H9 (cell line): ENCODE results near the gene C14orf132. TPM values are rescaled to one million over a fixed set of nuclear protein-coding genes. Genes with fewer than 3 reads are reported as not detected.

Experiments used
- DNase-seq: peaks from one replicate; pipeline ENCODE4 v3.0.0-alpha.2; 2017
- H2AFZ ChIP-seq: one replicate; pipeline ENCODE4 v1.6.1; 2013; ENCODE audit warnings: mild to moderate bottlenecking, low read length, control low read depth, moderate library complexity
- H2AK5ac ChIP-seq: 2 replicates; pipeline ENCODE4 v1.6.1; 2013; ENCODE audit warnings: low read length, control low read depth, mixed read lengths; ENCODE audit not compliant: insufficient read length
- H2BK120ac ChIP-seq: one replicate; pipeline ENCODE4 v1.6.1; 2013; ENCODE audit warnings: low read depth, mild to moderate bottlenecking, low read length, control low read depth, inconsistent platforms; ENCODE audit not compliant: poor library complexity, severe bottlenecking
- H2BK12ac ChIP-seq: 2 replicates; pipeline ENCODE4 v1.6.1; 2013; ENCODE audit warnings: low read length, control low read depth, mixed read lengths, low read depth; ENCODE audit not compliant: insufficient read length
- H2BK15ac ChIP-seq: 2 replicates; pipeline ENCODE4 v1.6.1; 2013; ENCODE audit warnings: low read depth, low read length, control low read depth
- H2BK20ac ChIP-seq: one replicate; pipeline ENCODE4 v1.6.1; 2013; ENCODE audit warnings: low read depth, mild to moderate bottlenecking, low read length, control low read depth, inconsistent platforms; ENCODE audit not compliant: poor library complexity, severe bottlenecking
- H2BK5ac ChIP-seq: 2 replicates; pipeline ENCODE4 v1.6.1; 2013; ENCODE audit warnings: low read length, control low read depth, mixed read lengths; ENCODE audit not compliant: insufficient read length
- H3K14ac ChIP-seq: 2 replicates; pipeline ENCODE4 v1.6.1; 2013; ENCODE audit warnings: low read length, control low read depth; ENCODE audit not compliant: insufficient read depth
- H3K18ac ChIP-seq: 2 replicates; pipeline ENCODE4 v1.6.1; 2013; ENCODE audit warnings: low read depth, mild to moderate bottlenecking, mixed read lengths, low read length, control low read depth; ENCODE audit not compliant: insufficient read length
- H3K23ac ChIP-seq: 2 replicates; pipeline ENCODE4 v1.6.1; 2013; ENCODE audit warnings: low read length, control low read depth, mixed read lengths, low read depth; ENCODE audit not compliant: insufficient read length
- H3K23me2 ChIP-seq: 2 replicates; pipeline ENCODE4 v1.6.1; 2013; ENCODE audit warnings: low read depth, mild to moderate bottlenecking, mixed read lengths, low read length, control low read depth; ENCODE audit not compliant: insufficient read length, poor library complexity, severe bottlenecking
- H3K27ac ChIP-seq: 2 replicates; pipeline ENCODE4 v1.5.1; 2013; ENCODE audit warnings: low read length, control low read depth, mixed read lengths, low read depth; ENCODE audit not compliant: insufficient read length
- H3K27me3 ChIP-seq: 2 replicates; pipeline ENCODE4 v1.6.1; 2013; ENCODE audit warnings: low read length, control low read depth, inconsistent platforms; ENCODE audit not compliant: insufficient read depth
- H3K4ac ChIP-seq: 2 replicates; pipeline ENCODE4 v1.6.1; 2013; ENCODE audit warnings: low read depth, mild to moderate bottlenecking, control low read depth, inconsistent platforms, low read length, moderate library complexity
- H3K4me1 ChIP-seq: 2 replicates; pipeline ENCODE4 v1.6.1; 2013; ENCODE audit warnings: low read length, control low read depth, inconsistent platforms; ENCODE audit not compliant: insufficient read depth
- H3K4me2 ChIP-seq: 2 replicates; pipeline ENCODE4 v1.6.1; 2013; ENCODE audit warnings: low read length, control low read depth, mixed read lengths; ENCODE audit not compliant: insufficient read length, insufficient read depth
- H3K56ac ChIP-seq: 2 replicates; pipeline ENCODE4 v1.6.1; 2013; ENCODE audit warnings: low read depth, mild to moderate bottlenecking, mixed read lengths, low read length, control low read depth; ENCODE audit not compliant: insufficient read length
- H3K79me1 ChIP-seq: 2 replicates; pipeline ENCODE4 v1.6.1; 2013; ENCODE audit warnings: low read depth, mild to moderate bottlenecking, moderate library complexity, low read length, control low read depth, inconsistent platforms; ENCODE audit not compliant: insufficient read depth, poor library complexity, severe bottlenecking
- H3K79me2 ChIP-seq: 2 replicates; pipeline ENCODE4 v1.6.1; 2013; ENCODE audit warnings: low read length, control low read depth, inconsistent platforms; ENCODE audit not compliant: insufficient read depth
- H3K9ac ChIP-seq: 2 replicates; pipeline ENCODE4 v1.6.1; 2013; ENCODE audit warnings: low read length, control low read depth, mixed read lengths; ENCODE audit not compliant: insufficient read length; ENCODE audit errors: extremely low read depth
- H3K9me3 ChIP-seq: one replicate; pipeline ENCODE4 v1.6.1; 2013; ENCODE audit warnings: low read depth, low read length, inconsistent platforms; ENCODE audit not compliant: control insufficient read depth
- H3T11ph ChIP-seq: one replicate; pipeline ENCODE4 v1.6.1; 2013; ENCODE audit warnings: mild to moderate bottlenecking, low read length, control low read depth, inconsistent platforms
- H4K20me1 ChIP-seq: one replicate; pipeline ENCODE4 v1.6.1; 2013; ENCODE audit not compliant: control insufficient read depth, insufficient read length, insufficient read depth
- H4K5ac ChIP-seq: 2 replicates; pipeline ENCODE4 v1.6.1; 2013; ENCODE audit warnings: low read depth, mild to moderate bottlenecking, mixed read lengths, low read length, control low read depth; ENCODE audit not compliant: insufficient read length
- H4K8ac ChIP-seq: replicated peaks from 2 replicates; pipeline ENCODE4 v1.6.1; 2013; ENCODE audit warnings: low read length, control low read depth, mixed read lengths, low read depth; ENCODE audit not compliant: insufficient read length
- H4K91ac ChIP-seq: 2 replicates; pipeline ENCODE4 v1.6.1; 2013; ENCODE audit warnings: low read depth, mild to moderate bottlenecking, moderate library complexity, mixed read lengths, low read length, control low read depth; ENCODE audit not compliant: insufficient read length
- H3K27ac Mint-ChIP-seq, 3 experiments: 2 replicates in 2 of 3; 3 replicates in 1 of 3; pipeline ENCODE4 v1.8.0; 2020 to 2021; ENCODE audit warnings: mixed read lengths in 3 of 3, mild to moderate bottlenecking in 1 of 3, moderate library complexity in 1 of 3
- H3K27me3 Mint-ChIP-seq: 2 replicates; pipeline ENCODE4 v1.8.0; 2021; ENCODE audit warnings: low read depth, mild to moderate bottlenecking, moderate library complexity, mixed read lengths
- H3K36me3 Mint-ChIP-seq, 3 experiments: 2 replicates in 2 of 3; 3 replicates in 1 of 3; pipeline ENCODE4 v1.8.0; 2020 to 2021; ENCODE audit warnings: low read depth in 3 of 3, mixed read lengths in 3 of 3; ENCODE audit not compliant: insufficient read depth in 1 of 3
- H3K4me1 Mint-ChIP-seq, 2 experiments: 2 replicates each; pipeline ENCODE4 v1.8.0; 2020; ENCODE audit warnings: mixed read lengths in 2 of 2
- H3K4me3 Mint-ChIP-seq, 2 experiments: 2 replicates in 1 of 2; 3 replicates in 1 of 2; pipeline ENCODE4 v1.8.0; 2020 to 2021; ENCODE audit warnings: mild to moderate bottlenecking in 2 of 2, mixed read lengths in 2 of 2, moderate library complexity in 1 of 2
- H3K9me3 Mint-ChIP-seq, 2 experiments: 2 replicates in 1 of 2; 3 replicates in 1 of 2; pipeline ENCODE4 v1.8.0; 2020; ENCODE audit warnings: mild to moderate bottlenecking in 2 of 2, mixed read lengths in 2 of 2, moderate library complexity in 1 of 2
- WGBS: extraction: QIAGEN DNeasy Blood & Tissue Kit; methylation state at CpG from one replicate; pipeline ENCODE4 v1.1.7; 2013; ENCODE audit warnings: missing lambda C conversion rate, low lambda C conversion rate, mixed read lengths; ENCODE audit not compliant: insufficient read length; ENCODE audit errors: extremely low coverage; 5-methylcytosine and 5-hydroxymethylcytosine counted together
- total RNA-seq: library from RNA; stranded (reverse); gene quantifications from 2 replicates; pipeline ENCODE4 v1.2.1, GENCODE V29; 2021
- TF ChIP-seq, protein P1 (sequence below): fragments of 200-600 bp; sonication (generic); conservative IDR thresholded peaks from 3 replicates; pipeline ENCODE4 v1.8.0; 2021; ENCODE audit warnings: antibody characterized with exemption, mild to moderate bottlenecking

Gene C14orf132
- total RNA-seq, 1 experiment from 2014 or later = 5.7 TPM

DNA sequence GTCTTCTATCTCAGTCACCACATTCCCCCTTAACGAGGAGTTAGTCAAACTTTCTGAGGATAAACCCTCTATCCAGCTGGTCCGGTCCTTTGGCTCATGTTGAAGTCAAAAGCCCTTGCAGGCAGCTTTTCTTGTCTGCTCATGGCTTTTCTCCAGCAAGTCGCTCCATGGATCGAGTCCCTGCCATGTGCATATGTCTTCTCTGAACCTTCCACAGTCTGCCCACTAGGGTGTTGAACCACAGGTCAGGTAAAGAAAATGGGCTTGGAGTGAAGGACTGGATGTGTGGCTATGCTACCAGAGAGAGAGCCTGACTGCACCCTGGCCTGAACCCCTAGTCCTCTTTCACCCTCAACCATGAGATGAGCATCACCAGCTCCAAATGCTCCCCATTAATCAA, 22.8 kb downstream of the C14orf132 start:
- H2AFZ ChIP-seq = no peak overlapping the region
- no peak overlapping the region for H3K23ac ChIP-seq
- no peaks in the 10 kb centered on the region; a peak in 1 of 5 replicates for H3K9me3 Mint-ChIP-seq
- H3K9me3 ChIP-seq = no peaks in the 10 kb centered on the region
- H4K91ac ChIP-seq = no peak overlapping the region
- no peak overlapping the region for H3K4me2 ChIP-seq
- H3K79me1 ChIP-seq = no peaks in the 10 kb centered on the region
- no peak overlapping the region for H3K56ac ChIP-seq
- H3K27me3 ChIP-seq = no peaks in the 10 kb centered on the region
- no peak overlapping the region for H3K9ac ChIP-seq
- no peak overlapping the region for H2BK12ac ChIP-seq
- no peak overlapping the region for H2BK20ac ChIP-seq
- no peaks in the 10 kb centered on the region for H4K20me1 ChIP-seq
- no peak overlapping the region for H3T11ph ChIP-seq
- H3K4ac ChIP-seq = no peak overlapping the region
- peaks cover 0 to 7% (median 3%) of the 10 kb centered on the region in 3 experiments; a peak in 1 of 7 replicates for H3K36me3 Mint-ChIP-seq
- no peak overlapping the region for H2BK120ac ChIP-seq
- TF ChIP-seq, protein P1, sequence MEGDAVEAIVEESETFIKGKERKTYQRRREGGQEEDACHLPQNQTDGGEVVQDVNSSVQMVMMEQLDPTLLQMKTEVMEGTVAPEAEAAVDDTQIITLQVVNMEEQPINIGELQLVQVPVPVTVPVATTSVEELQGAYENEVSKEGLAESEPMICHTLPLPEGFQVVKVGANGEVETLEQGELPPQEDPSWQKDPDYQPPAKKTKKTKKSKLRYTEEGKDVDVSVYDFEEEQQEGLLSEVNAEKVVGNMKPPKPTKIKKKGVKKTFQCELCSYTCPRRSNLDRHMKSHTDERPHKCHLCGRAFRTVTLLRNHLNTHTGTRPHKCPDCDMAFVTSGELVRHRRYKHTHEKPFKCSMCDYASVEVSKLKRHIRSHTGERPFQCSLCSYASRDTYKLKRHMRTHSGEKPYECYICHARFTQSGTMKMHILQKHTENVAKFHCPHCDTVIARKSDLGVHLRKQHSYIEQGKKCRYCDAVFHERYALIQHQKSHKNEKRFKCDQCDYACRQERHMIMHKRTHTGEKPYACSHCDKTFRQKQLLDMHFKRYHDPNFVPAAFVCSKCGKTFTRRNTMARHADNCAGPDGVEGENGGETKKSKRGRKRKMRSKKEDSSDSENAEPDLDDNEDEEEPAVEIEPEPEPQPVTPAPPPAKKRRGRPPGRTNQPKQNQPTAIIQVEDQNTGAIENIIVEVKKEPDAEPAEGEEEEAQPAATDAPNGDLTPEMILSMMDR = peak; percentile 22; the same call in 1 of the 3 replicates
- DNase-seq = peak; percentile 20
- H3K23me2 ChIP-seq = no peaks in the 10 kb centered on the region
- no peak overlapping the region for H3K18ac ChIP-seq
- no peak overlapping the region for H2AK5ac ChIP-seq
- H3K27ac ChIP-seq = no peak overlapping the region
- peaks cover 2 to 16% of the 10 kb centered on the region in 2 experiments; a peak in 3 of 4 replicates for H3K4me1 Mint-ChIP-seq
- H3K27me3 Mint-ChIP-seq = no peaks in the 10 kb centered on the region
- no peak overlapping the region for H4K5ac ChIP-seq
- H2BK15ac ChIP-seq = no peak overlapping the region
- no peak overlapping the region for H4K8ac ChIP-seq
- no peak overlapping the region for H3K14ac ChIP-seq
- no peak overlapping the region for H3K4me3 Mint-ChIP-seq
- no peak overlapping the region for H2BK5ac ChIP-seq
- H3K4me1 ChIP-seq = no peaks in the 10 kb centered on the region
- no peaks in the 10 kb centered on the region for H3K79me2 ChIP-seq
- WGBS = no CpG with 5 or more reads among the region's 4 CpGs
- H3K27ac Mint-ChIP-seq = no peak overlapping the region; a peak in 1 of 7 replicates
